CD14-positive monocyte (primary cell): ENCODE results near the gene SUPT16H. TPM values are rescaled to one million over a fixed set of nuclear protein-coding genes. Genes with fewer than 3 reads are reported as not detected.

ENCODE experiments used
- DNase-seq, 3 donors: peaks; one replicate each; pipeline ENCODE4 v3.0.0-alpha.2; 2011 to 2022
- H2AFZ ChIP-seq: 2 replicates; pipeline ENCODE4 v1.6.0; 2012; ENCODE audit warnings: mild to moderate bottlenecking, low read depth, low read length, inconsistent platforms; ENCODE audit not compliant: insufficient read depth, poor library complexity, severe bottlenecking
- H3K27ac ChIP-seq, 2 donors: 1 replicate in 1 of 2; 2 replicates in 1 of 2; pipeline ENCODE4 v1.5.1; 2012 to 2013; ENCODE audit warnings: low read length in 2 of 2, control low read depth in 1 of 2, inconsistent platforms in 1 of 2, low read depth in 1 of 2, mild to moderate bottlenecking in 1 of 2
- H3K27me3 ChIP-seq, 2 donors: one replicate each; pipeline versions ENCODE4 v1.6.0 to v1.6.1; 2011 to 2013; ENCODE audit warnings: low read length in 2 of 2; ENCODE audit not compliant: control insufficient read depth in 2 of 2, insufficient read depth in 2 of 2
- H3K36me3 ChIP-seq, 2 donors: replicated peaks in 1 of 2; 1 replicate in 1 of 2; 2 replicates in 1 of 2; pipeline versions ENCODE4 v1.5.1 to v1.6.1; 2012 to 2013; ENCODE audit warnings: low read length in 2 of 2, control low read depth in 1 of 2, inconsistent platforms in 1 of 2, mild to moderate bottlenecking in 1 of 2; ENCODE audit not compliant: insufficient read depth in 2 of 2, control insufficient read depth in 1 of 2
- H3K4me1 ChIP-seq, 2 donors: 1 replicate in 1 of 2; 2 replicates in 1 of 2; pipeline versions ENCODE4 v1.5.1 to v1.6.1; 2012 to 2013; ENCODE audit warnings: low read length in 2 of 2, control low read depth in 1 of 2, inconsistent platforms in 1 of 2, mild to moderate bottlenecking in 1 of 2, moderate library complexity in 1 of 2; ENCODE audit not compliant: insufficient read depth in 2 of 2, control insufficient read depth in 1 of 2
- H3K4me2 ChIP-seq: replicated peaks from 2 replicates; pipeline ENCODE3; 2012; ENCODE audit warnings: low read length, moderate library complexity, mild to moderate bottlenecking; ENCODE audit not compliant: poor library complexity, severe bottlenecking; ENCODE audit errors: extremely low read depth
- H3K4me3 ChIP-seq, 3 experiments: fragments of 200-600 bp in 1 of 3; sonication (generic) in 1 of 3; replicated peaks in 1 of 3; 1 replicate in 2 of 3; 2 replicates in 1 of 3; pipeline ENCODE4 v1.5.1; 2011 to 2013; ENCODE audit warnings: low read length in 3 of 3, mild to moderate bottlenecking in 3 of 3, control low read depth in 2 of 3, low read depth in 2 of 3, inconsistent platforms in 1 of 3, moderate library complexity in 1 of 3
- H3K79me2 ChIP-seq: 2 replicates; pipeline ENCODE4 v1.6.0; 2012; ENCODE audit warnings: mild to moderate bottlenecking, control low read depth, inconsistent platforms, low read length, moderate library complexity; ENCODE audit not compliant: insufficient read depth
- H3K9ac ChIP-seq: 2 replicates; pipeline ENCODE4 v1.6.0; 2017; ENCODE audit warnings: low read length, mild to moderate bottlenecking; ENCODE audit not compliant: insufficient read depth, poor library complexity, severe bottlenecking
- H3K9me3 ChIP-seq, 2 donors: replicated peaks in 1 of 2; 1 replicate in 1 of 2; 2 replicates in 1 of 2; pipeline versions ENCODE4 v1.5.1 to v1.6.1; 2012 to 2013; ENCODE audit warnings: low read length in 2 of 2, control low read depth in 1 of 2; ENCODE audit not compliant: control insufficient read depth in 1 of 2, insufficient read depth in 1 of 2
- H4K20me1 ChIP-seq: 2 replicates; pipeline ENCODE4 v1.6.0; 2012; ENCODE audit warnings: mild to moderate bottlenecking, low read length, control low read depth, moderate library complexity; ENCODE audit not compliant: insufficient read depth
- H3K27ac Mint-ChIP-seq, 7 donors: one replicate each; pipeline ENCODE4 v1.8.0; 2020; ENCODE audit warnings: mild to moderate bottlenecking in 7 of 7, mixed read lengths in 7 of 7, moderate library complexity in 6 of 7, inconsistent platforms in 2 of 7
- H3K27me3 Mint-ChIP-seq, 3 donors: one replicate each; pipeline ENCODE4 v1.8.0; 2021 to 2022; ENCODE audit warnings: low read depth in 3 of 3, mild to moderate bottlenecking in 3 of 3, mixed read lengths in 3 of 3, moderate library complexity in 3 of 3, inconsistent platforms in 1 of 3
- H3K36me3 Mint-ChIP-seq, 2 donors: one replicate each; pipeline ENCODE4 v1.8.0; 2020; ENCODE audit warnings: mixed read lengths in 2 of 2, inconsistent platforms in 1 of 2, mild to moderate bottlenecking in 1 of 2
- H3K4me1 Mint-ChIP-seq: one replicate; pipeline ENCODE4 v1.8.0; 2020; ENCODE audit warnings: mild to moderate bottlenecking, mixed read lengths
- H3K4me3 Mint-ChIP-seq, 2 donors: one replicate each; pipeline ENCODE4 v1.8.0; 2020; ENCODE audit warnings: mild to moderate bottlenecking in 2 of 2, mixed read lengths in 2 of 2, moderate library complexity in 1 of 2
- H3K9me3 Mint-ChIP-seq, 7 donors: one replicate each; pipeline ENCODE4 v1.8.0; 2020 to 2022; ENCODE audit warnings: mixed read lengths in 7 of 7, mild to moderate bottlenecking in 6 of 7, moderate library complexity in 6 of 7, inconsistent platforms in 2 of 7
- CTCF ChIP-seq: fragments of 200-600 bp; IDR thresholded peaks from one replicate; pipeline ENCODE4 v1.8.0; 2022; ENCODE audit warnings: antibody characterized with exemption, mild to moderate bottlenecking
- WGBS: methylation state at CpG from one replicate; pipeline ENCODE4 v1.1.5; 2013; ENCODE audit warnings: missing lambda C conversion rate; ENCODE audit not compliant: insufficient coverage; 5-methylcytosine and 5-hydroxymethylcytosine counted together
- intact Hi-C, 2 donors: fragments of 100-400 bp; cut with micrococcal nuclease; formaldehyde crosslinking; loops; one replicate each; pipeline versions ENCODE4 v1.15.0 to v1.15.1; 2023
- polyA plus RNA-seq, 3 donors: library from polyadenylated mRNA; depleted of rRNA in 1 of 3; unstranded in 2 of 3; stranded (reverse) in 1 of 3; fragments of 300-500 nt in 2 of 3; fragments of >200 nt in 1 of 3; fragmentation: Illumina TruSeq in 2 of 3; gene quantifications; 1 replicate in 2 of 3; 2 replicates in 1 of 3; pipeline ENCODE4 v1.2.3, GENCODE V29; 2012 to 2021

The SUPT16H gene
- polyA plus RNA-seq, 3 donors = 15.7 to 37.3 (median 26.6) TPM

DNA sequence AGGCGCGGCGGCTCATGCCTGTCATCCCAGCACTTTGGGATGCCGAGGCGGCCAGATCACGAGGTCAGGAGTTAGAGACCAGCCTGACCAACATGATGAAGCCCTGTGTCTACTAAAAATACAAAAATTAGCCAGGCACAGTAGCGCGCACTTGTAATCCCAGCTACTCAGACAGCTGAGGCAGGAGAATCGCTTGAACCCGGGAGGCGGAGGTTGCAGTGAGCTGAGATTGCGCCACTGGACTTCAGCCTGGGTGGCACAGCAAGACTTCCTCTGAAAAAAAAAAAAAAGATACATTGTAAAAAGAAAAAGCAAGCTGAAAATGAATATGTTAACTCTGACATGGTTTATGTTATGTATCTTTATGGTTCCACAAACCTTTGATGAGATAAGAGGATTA lies 70.3 kb downstream of the SUPT16H start:
- Histone ChIP-seq H2AFZ (no peak overlapping the region), H3K79me2 (no peaks in the 10 kb centered on the region), H3K4me1 (peaks cover 53 to 56% of the 10 kb centered on the region in 2 donors), H3K36me3 (no peaks in the 10 kb centered on the region), H3K4me2 (peak overlapping the region; percentile 26), H3K27ac (peak overlapping the region; percentile 20), H3K27me3 (no peaks in the 10 kb centered on the region), H4K20me1 (no peaks in the 10 kb centered on the region), H3K9me3 (no peaks in the 10 kb centered on the region), H3K9ac (no peak overlapping the region), H3K4me3 (peak overlapping the region in 1 of 3 experiments; percentile 17)
- H3K4me3 Mint-ChIP-seq = peak overlapping the region in 1 of 2 donors; percentile 72
- H3K9me3 Mint-ChIP-seq = peaks cover 0 to 3% (median 0%) of the 10 kb centered on the region in 7 donors
- H3K4me1 Mint-ChIP-seq = peaks cover 42% of the 10 kb centered on the region
- no peak for DNase-seq
- H3K27me3 Mint-ChIP-seq = peaks cover 0 to 6% (median 2%) of the 10 kb centered on the region in 3 donors
- H3K36me3 Mint-ChIP-seq = peaks cover 0 to 2% of the 10 kb centered on the region in 2 donors
- intact Hi-C loops = loop anchor here in 1 of 2 donors (5.0 kb wide), 1 partner anchor 46 kb away; the partner anchor contains the start of gene HNRNPC
- WGBS = 94% methylated on average over 6 of the region's 12 CpGs
- TF ChIP-seq CTCF = no peak
- H3K27ac Mint-ChIP-seq = peak overlapping the region in 1 of 7 donors; percentile 76

- H3K4me2 ChIP-seq = no peak overlapping the region
- H3K79me2 ChIP-seq = no peaks in the 10 kb centered on the region
- no peak for DNase-seq
- no peaks in the 10 kb centered on the region for H3K36me3 ChIP-seq
- H3K4me3 Mint-ChIP-seq = no peak overlapping the region
- TF ChIP-seq CTCF = no peak
- H3K4me1 Mint-ChIP-seq = peaks cover 34% of the 10 kb centered on the region
- H3K27me3 Mint-ChIP-seq = peaks cover 0 to 9% (median 2%) of the 10 kb centered on the region in 3 donors
- no peak overlapping the region for H3K9ac ChIP-seq
- no peak overlapping the region for H2AFZ ChIP-seq
- peaks cover 43 to 45% of the 10 kb centered on the region in 2 donors for H3K4me1 ChIP-seq
- no peaks in the 10 kb centered on the region for H3K27me3 ChIP-seq
- no peak overlapping the region for H3K27ac ChIP-seq
- intact Hi-C loops = loop anchor here in 1 of 2 donors (5.0 kb wide), 1 partner anchor 44 kb away; the partner anchor contains the start of gene HNRNPC
- 86% methylated on average over 1 of the region's 2 CpGs for WGBS
- no peaks in the 10 kb centered on the region for H3K9me3 ChIP-seq
- peak overlapping the region in 1 of 7 donors; percentile 26 for H3K27ac Mint-ChIP-seq
- no peak overlapping the region for H3K4me3 ChIP-seq
- H4K20me1 ChIP-seq = no peaks in the 10 kb centered on the region
- peaks cover 0 to 3% (median 0%) of the 10 kb centered on the region in 7 donors for H3K9me3 Mint-ChIP-seq
- no peaks in the 10 kb centered on the region for H3K36me3 Mint-ChIP-seq
These were observed 72.2 kb downstream of the SUPT16H start for GRCh38 chr14:21311614-21312013.
